Mesendoderm (in vitro differentiated cells): ENCODE measurements around the gene MFSD11.
A peak's percentile ranks its signal among the peaks of the same experiment; 100 is the strongest.
"Not testable (repeated sequence)": the region's sequence is repeated elsewhere in the genome, so short reads cannot be mapped to it uniquely, and the experiment has no call there.

Experiments used
- DNase-seq: peaks from one replicate; pipeline ENCODE4 v3.0.0; 2013
- H2AK5ac ChIP-seq: 2 replicates; pipeline ENCODE4 v1.6.1; 2013; ENCODE audit warnings: low read length, inconsistent platforms
- H2BK120ac ChIP-seq: 2 replicates; pipeline ENCODE4 v1.6.1; 2013; ENCODE audit warnings: low read depth, mild to moderate bottlenecking, low read length, moderate library complexity, mixed read lengths
- H2BK15ac ChIP-seq: replicated peaks from 2 replicates; pipeline ENCODE4 v1.6.1; 2013; ENCODE audit warnings: low read depth, mild to moderate bottlenecking, moderate library complexity
- H2BK5ac ChIP-seq: 2 replicates; pipeline ENCODE4 v1.6.1; 2013; ENCODE audit warnings: low read length, inconsistent platforms
- H3K18ac ChIP-seq: 2 replicates; pipeline ENCODE4 v1.6.1; 2013; ENCODE audit warnings: mild to moderate bottlenecking, low read length, mixed read lengths
- H3K23ac ChIP-seq: one replicate; pipeline ENCODE4 v1.6.1; 2013; ENCODE audit warnings: low read length
- H3K27ac ChIP-seq: 2 replicates; pipeline ENCODE4 v1.5.1; 2013; ENCODE audit warnings: low read depth, mild to moderate bottlenecking, inconsistent platforms, low read length, moderate library complexity
- H3K27me3 ChIP-seq: 2 replicates; pipeline ENCODE4 v1.6.1; 2013; ENCODE audit warnings: low read length, control low read depth, mild to moderate bottlenecking, inconsistent platforms; ENCODE audit not compliant: insufficient read depth, poor library complexity
- H3K36me3 ChIP-seq: 2 replicates; pipeline ENCODE4 v1.6.1; 2013; ENCODE audit warnings: low read length, inconsistent platforms; ENCODE audit not compliant: control insufficient read depth, insufficient read depth
- H3K4ac ChIP-seq: one replicate; pipeline ENCODE4 v1.6.1; 2013; ENCODE audit warnings: low read depth, mild to moderate bottlenecking, low read length, moderate library complexity
- H3K4me1 ChIP-seq: 2 replicates; pipeline ENCODE4 v1.6.1; 2013; ENCODE audit warnings: low read depth, low read length, inconsistent platforms; ENCODE audit not compliant: control insufficient read depth
- H3K4me2 ChIP-seq: 2 replicates; pipeline ENCODE4 v1.6.1; 2013; ENCODE audit warnings: low read length
- H3K4me3 ChIP-seq: 2 replicates; pipeline ENCODE4 v1.5.1; 2013; ENCODE audit warnings: mild to moderate bottlenecking, low read length
- H3K56ac ChIP-seq: one replicate; pipeline ENCODE4 v1.6.1; 2013; ENCODE audit warnings: low read length
- H3K79me1 ChIP-seq: 2 replicates; pipeline ENCODE4 v1.6.1; 2013; ENCODE audit warnings: low read length, inconsistent platforms
- H3K79me2 ChIP-seq: 2 replicates; pipeline ENCODE4 v1.6.1; 2013; ENCODE audit warnings: mild to moderate bottlenecking, low read length; ENCODE audit not compliant: control insufficient read depth, insufficient read depth
- H3K9ac ChIP-seq: 2 replicates; pipeline ENCODE4 v1.6.1; 2013; ENCODE audit warnings: low read length, inconsistent platforms
- H4K5ac ChIP-seq: one replicate; pipeline ENCODE4 v1.6.1; 2013; ENCODE audit warnings: low read length
- H4K8ac ChIP-seq: one replicate; pipeline ENCODE4 v1.6.1; 2013; ENCODE audit warnings: low read depth, mild to moderate bottlenecking, control low read depth, low read length, moderate library complexity
- WGBS: extraction: QIAGEN DNeasy Blood & Tissue Kit; methylation state at CpG from one replicate; pipeline ENCODE4 v1.1.7; 2013; ENCODE audit warnings: low lambda C conversion rate, missing lambda C conversion rate; ENCODE audit not compliant: insufficient coverage; ENCODE audit errors: extremely low coverage; 5-methylcytosine and 5-hydroxymethylcytosine counted together

The MFSD11 gene

GRCh38 chr17:76801706-76802105 is 63.8 kb downstream of the MFSD11 start:
- H2AK5ac ChIP-seq: no peak overlapping the region
- no peak overlapping the region for H2BK120ac ChIP-seq
- no peak overlapping the region for H2BK15ac ChIP-seq
- H3K27me3 ChIP-seq: no peaks in the 10 kb centered on the region
- no peak overlapping the region for H3K4me3 ChIP-seq
- no peaks in the 10 kb centered on the region for H3K36me3 ChIP-seq
- no peak overlapping the region for H3K23ac ChIP-seq
- no peak overlapping the region for H4K8ac ChIP-seq
- H3K18ac ChIP-seq: no peak overlapping the region
- no peaks in the 10 kb centered on the region for H3K79me1 ChIP-seq
- WGBS: no CpG with 5 or more reads among the region's 5 CpGs
- H4K5ac ChIP-seq: no peak overlapping the region
- no peak overlapping the region for H2BK5ac ChIP-seq
- H3K9ac ChIP-seq: no peak overlapping the region
- H3K79me2 ChIP-seq: no peaks in the 10 kb centered on the region
- no peak overlapping the region for H3K56ac ChIP-seq
- peak; percentile 55 for DNase-seq
- H3K27ac ChIP-seq: no peak overlapping the region
- no peak overlapping the region for H3K4ac ChIP-seq
- no peaks in the 10 kb centered on the region for H3K4me1 ChIP-seq
- no peak overlapping the region for H3K4me2 ChIP-seq

- Histone ChIP-seq H3K9ac (no peak overlapping the region), H2AK5ac (no peak overlapping the region), H3K79me1 (no peaks in the 10 kb centered on the region), H3K18ac (no peak overlapping the region), H3K56ac (no peak overlapping the region), H2BK5ac (no peak overlapping the region), H3K27ac (no peak overlapping the region), H4K8ac (peak overlapping the region; percentile 17), H4K5ac (no peak overlapping the region), H3K23ac (no peak overlapping the region), H3K4me1 (no peaks in the 10 kb centered on the region), H2BK120ac (no peak overlapping the region), H2BK15ac (no peak overlapping the region), H3K4me3 (no peak overlapping the region), H3K4me2 (no peak overlapping the region), H3K4ac (no peak overlapping the region), H3K36me3 (no peaks in the 10 kb centered on the region), H3K79me2 (no peaks in the 10 kb centered on the region), H3K27me3 (no peaks in the 10 kb centered on the region)
- WGBS: no CpG with 5 or more reads among the region's 9 CpGs
- no peak for DNase-seq
Measured at GRCh38 chr17:76805319-76805718, 67.4 kb downstream of the MFSD11 start.

- not testable (repeated sequence) for H3K18ac ChIP-seq, H3K23ac ChIP-seq, H3K9ac ChIP-seq, H3K36me3 ChIP-seq, H3K79me2 ChIP-seq, H3K27ac ChIP-seq, H3K4me3 ChIP-seq, H3K56ac ChIP-seq, H2BK15ac ChIP-seq, H3K4me1 ChIP-seq, H3K4me2 ChIP-seq, H3K4ac ChIP-seq, H2BK5ac ChIP-seq, H4K5ac ChIP-seq, H2AK5ac ChIP-seq, H3K27me3 ChIP-seq, H4K8ac ChIP-seq, H2BK120ac ChIP-seq, DNase-seq, H3K79me1 ChIP-seq
- no CpG with 5 or more reads among the region's 32 CpGs for WGBS
Measured at GRCh38 chr17:76806151-76806550, 68.2 kb downstream of the MFSD11 start.

- H3K18ac ChIP-seq, H3K27ac ChIP-seq, H3K9ac ChIP-seq, H4K5ac ChIP-seq, H2BK5ac ChIP-seq, H3K56ac ChIP-seq, H2AK5ac ChIP-seq, H3K79me2 ChIP-seq, H3K23ac ChIP-seq, DNase-seq, H2BK15ac ChIP-seq, H3K4me2 ChIP-seq, H3K27me3 ChIP-seq, H3K4me3 ChIP-seq, H2BK120ac ChIP-seq, H3K4me1 ChIP-seq, H3K36me3 ChIP-seq, H4K8ac ChIP-seq, H3K79me1 ChIP-seq: not testable (repeated sequence)
- no CpG with 5 or more reads among the region's 4 CpGs for WGBS
- H3K4ac ChIP-seq: peak overlapping the region; percentile 57
Measured at GRCh38 chr17:76806767-76807166, 68.8 kb downstream of the MFSD11 start.

GRCh38 chr17:76808326-76808725 is 70.4 kb downstream of the MFSD11 start:
- Histone ChIP-seq H3K9ac (no peak overlapping the region), H2BK5ac (no peak overlapping the region), H3K4me2 (no peak overlapping the region), H4K8ac (no peak overlapping the region), H3K56ac (no peak overlapping the region), H2BK120ac (no peak overlapping the region), H3K27me3 (no peaks in the 10 kb centered on the region), H3K18ac (no peak overlapping the region), H3K79me2 (no peaks in the 10 kb centered on the region), H4K5ac (no peak overlapping the region), H3K36me3 (no peaks in the 10 kb centered on the region), H3K4me3 (no peak overlapping the region), H3K27ac (no peak overlapping the region), H2AK5ac (no peak overlapping the region), H3K4me1 (no peaks in the 10 kb centered on the region), H3K4ac (no peak overlapping the region), H3K79me1 (no peaks in the 10 kb centered on the region), H2BK15ac (no peak overlapping the region), H3K23ac (no peak overlapping the region)
- no peak for DNase-seq
- no CpG with 5 or more reads among the region's 4 CpGs for WGBS

- WGBS: no CpG with 5 or more reads among the region's 4 CpGs
- Histone ChIP-seq H3K4ac (no peak overlapping the region), H3K23ac (no peak overlapping the region), H3K4me3 (no peak overlapping the region), H3K4me1 (no peaks in the 10 kb centered on the region), H3K79me1 (no peaks in the 10 kb centered on the region), H3K4me2 (no peak overlapping the region), H2AK5ac (no peak overlapping the region), H3K18ac (no peak overlapping the region), H3K56ac (no peak overlapping the region), H3K9ac (no peak overlapping the region), H3K27me3 (no peaks in the 10 kb centered on the region), H3K36me3 (no peaks in the 10 kb centered on the region), H2BK15ac (no peak overlapping the region), H3K27ac (no peak overlapping the region), H2BK5ac (no peak overlapping the region), H2BK120ac (no peak overlapping the region), H4K5ac (no peak overlapping the region), H4K8ac (no peak overlapping the region), H3K79me2 (no peaks in the 10 kb centered on the region)
- DNase-seq: no peak
Measured at GRCh38 chr17:76810956-76811355, 73.0 kb downstream of the MFSD11 start.
